Stomach (tissue), 9 donors: ENCODE data around the gene CIC. TPM values are rescaled to one million over a fixed set of nuclear protein-coding genes. Genes with fewer than 3 reads are reported as not detected.

Source experiments
- DNase-seq, 2 donors: peaks; one replicate each; pipeline versions ENCODE4 v3.0.0 to v3.0.0-alpha.2; 2013 to 2019
- H3K27ac ChIP-seq, 5 donors: fragments of 200-600 bp in 4 of 5; sonication (generic) in 4 of 5; one replicate each; pipeline ENCODE4 v1.5.1; 2013 to 2019; ENCODE audit warnings: mild to moderate bottlenecking in 1 of 5, moderate library complexity in 1 of 5
- H3K27me3 ChIP-seq, 3 donors: fragments of 200-600 bp; sonication (generic); one replicate each; pipeline ENCODE4 v1.5.1; 2017 to 2019; ENCODE audit warnings: mixed run types in 1 of 3
- H3K36me3 ChIP-seq, 4 donors: fragments of 200-600 bp; sonication (generic); 1 replicate in 3 of 4; 2 replicates in 1 of 4; pipeline ENCODE4 v1.5.1; 2016 to 2019
- H3K4me1 ChIP-seq, 4 donors: fragments of 200-600 bp; sonication (generic); one replicate each; pipeline ENCODE4 v1.5.1; 2016 to 2019
- H3K4me3 ChIP-seq, 4 donors: fragments of 200-600 bp; sonication (generic) in 3 of 4; one replicate each; pipeline ENCODE4 v1.5.1; 2016 to 2019; ENCODE audit warnings: mild to moderate bottlenecking in 1 of 4
- H3K9me3 ChIP-seq, 4 donors: fragments of 200-600 bp; sonication (generic); one replicate each; pipeline ENCODE4 v1.5.1; 2016 to 2019
- CTCF ChIP-seq, 7 experiments: fragments of 450-650 bp in 4 of 7; fragments of 200-600 bp in 3 of 7; sonication (generic) in 3 of 7; IDR thresholded peaks; one replicate each; pipeline ENCODE4 v1.5.1; 2016 to 2019; ENCODE audit warnings: antibody characterized with exemption in 7 of 7, control low read depth in 2 of 7, mild to moderate bottlenecking in 1 of 7
- EP300 ChIP-seq: sonication (generic); formaldehyde crosslinking; IDR thresholded peaks from one replicate; pipeline ENCODE4 v1.6.1; 2017; ENCODE audit warnings: antibody characterized with exemption
- POLR2A ChIP-seq, 4 donors: fragments of 450-650 bp; IDR thresholded peaks; one replicate each; pipeline ENCODE4 v1.6.1; 2016; ENCODE audit warnings: antibody characterized with exemption in 4 of 4, control low read depth in 2 of 4, mild to moderate bottlenecking in 1 of 4, moderate library complexity in 1 of 4
- POLR2AphosphoS5 ChIP-seq, 3 donors: sonication (generic); formaldehyde crosslinking; IDR thresholded peaks; one replicate each; pipeline ENCODE4 v1.6.1; 2016; ENCODE audit warnings: antibody characterized with exemption in 3 of 3
- WGBS, 5 donors: extraction: QIAGEN DNeasy Blood & Tissue Kit in 3 of 5; methylation state at CpG; one replicate each; pipeline versions ENCODE4 v1.1.5 to v1.1.7; 2013 to 2018; 5-methylcytosine and 5-hydroxymethylcytosine counted together
- intact Hi-C: fragments of 100-400 bp; cut with DNase I; formaldehyde crosslinking; loops from one replicate; pipeline ENCODE4 v1.15.1; 2023; ENCODE audit warnings: low total_unique reads
- polyA plus RNA-seq, 3 donors: library from polyadenylated mRNA; stranded (reverse); fragments of 200-250 nt; gene quantifications; one replicate each; pipeline ENCODE4 v1.2.3, GENCODE V29; 2013
- total RNA-seq, 5 donors: library from RNA; depleted of rRNA; stranded (reverse); fragments of >200 nt; gene quantifications; one replicate each; pipeline versions ENCODE4 v1.1.0 to v1.2.3, GENCODE V29; 2014 to 2016
- donor health status: healthy with polysubstance abuse.
- donor health status: Bipolar disorder and iron deficiency.
- donor health status: healthy.

CIC gene
- total and polyA plus RNA-seq, 8 donors, result 15.4 to 60.3 (median 26.6) TPM

- intact Hi-C loops, result loop anchor here (10.0 kb wide), 1 partner anchor 199 kb away; no protein-coding TSS in a partner anchor
- peak overlapping the region; percentile 73 to 97 (median 88) for H3K4me3 ChIP-seq
- no peak overlapping the region for H3K27ac ChIP-seq
- no peaks in the 10 kb centered on the region for H3K36me3 ChIP-seq
- H3K27me3 ChIP-seq, result peaks cover 14 to 35% (median 17%) of the 10 kb centered on the region in 3 donors
- peak in 1 of 2 donors; percentile 66 for DNase-seq
- H3K9me3 ChIP-seq, result no peaks in the 10 kb centered on the region
- WGBS, 5 donors, result 1 to 4% (median 3%) methylated on average over 10 to 92 of the region's 92 CpGs
- TF ChIP-seq POLR2A (IDR thresholded peaks at IDR 0.05) (no peak), POLR2AphosphoS5 (IDR thresholded peaks at IDR 0.05) (no peak), EP300 (no peak), CTCF (IDR thresholded peaks at IDR 0.05) (no peak)
- peaks cover 25 to 52% (median 39%) of the 10 kb centered on the region in 4 donors for H3K4me1 ChIP-seq
These were observed 55.0 kb downstream of the CIC start for GRCh38 chr19:42323852-42324654.

- no peak for TF ChIP-seq EP300
- TF ChIP-seq CTCF (IDR thresholded peaks at IDR 0.05), result peak in 1 of 7 experiments; percentile 76
- Histone ChIP-seq H3K4me3 (peak overlapping the region; percentile 73 to 97 (median 88)), H3K27ac (peak overlapping the region in 1 of 5 donors; percentile 85), H3K9me3 (no peaks in the 10 kb centered on the region), H3K4me1 (peaks cover 25 to 53% (median 39%) of the 10 kb centered on the region in 4 donors), H3K36me3 (no peaks in the 10 kb centered on the region), H3K27me3 (peaks cover 14 to 35% (median 17%) of the 10 kb centered on the region in 3 donors)
- DNase-seq, result peak in 1 of 2 donors; percentile 36
- 3 to 6% (median 5%) methylated on average over 25 to 38 of the region's 38 CpGs for WGBS, 5 donors
- intact Hi-C loops, result loop anchor here (10.0 kb wide), 1 partner anchor 200 kb away; no protein-coding TSS in a partner anchor
These were observed 55.7 kb downstream of the CIC start for GRCh38 chr19:42324655-42325307.

- intact Hi-C loops, result loop anchor here (10.0 kb wide), 1 partner anchor 201 kb away; no protein-coding TSS in a partner anchor
These were observed 56.4 kb downstream of the CIC start, which contains the start of gene MEGF8 for GRCh38 chr19:42325308-42325895. MEGF8 (plus strand) TSS chr19:42325635; CDS start chr19:42326244, 609 bp downstream.

More at GRCh38 chr19:42325308-42325895, 56.4 kb downstream of the CIC start, which contains the start of gene MEGF8:
- no peaks in the 10 kb centered on the region for H3K36me3 ChIP-seq
- H3K4me3 ChIP-seq, result peak within 1 kb of the TSS; percentile 73 to 97 (median 88)
- H3K27me3 ChIP-seq, result peaks cover 14 to 35% (median 17%) of the 10 kb centered on the region in 3 donors
- peak; percentile 98 to 100 for DNase-seq
- H3K9me3 ChIP-seq, result no peaks in the 10 kb centered on the region
- WGBS, 5 donors, result 0% methylated on average over 20 to 45 of the region's 45 CpGs
- peaks cover 25 to 56% (median 39%) of the 10 kb centered on the region in 4 donors for H3K4me1 ChIP-seq
- TF ChIP-seq POLR2AphosphoS5 (IDR thresholded peaks at IDR 0.05) (peak; percentile 68 to 89 (median 74)), EP300 (no peak), CTCF (IDR thresholded peaks at IDR 0.05) (peak in 4 of 7 experiments; percentile 81 to 91 (median 88)), POLR2A (IDR thresholded peaks at IDR 0.05) (no peak)
- peak within 1 kb of the TSS; percentile 70 to 87 (median 80) for H3K27ac ChIP-seq
